ENCODE measurements around the gene COQ9. TPM values are rescaled to one million over a fixed set of nuclear protein-coding genes. Genes with fewer than 3 reads are reported as not detected.

The COQ9 gene
- total and polyA plus RNA-seq, 2 of the 4 experiments (the other 2 are of a cell fraction): 57.9 to 58.5 TPM

- intact Hi-C loops (cut with micrococcal nuclease) (no loop called here), dilution Hi-C loops (cut with HindIII; ENCODE audit: low sequenced_read_pairs, unreplicated experiment) (no loop called here), in situ Hi-C loops (cut with MboI; ENCODE audit: low sequenced_read_pairs) (no loop called here)
- H3K56ac ChIP-seq (ENCODE audit: extremely low read depth, insufficient read depth, low read length): no peak overlapping the region
- WGBS, 2 experiments (ENCODE audit: extremely low coverage in 2 of 2, insufficient read length in 1 of 2): 70% methylated on average over 2 of the region's 12 CpGs; no CpG with 5 or more reads in 1 of the 2 experiments
- H2BK5ac ChIP-seq (ENCODE audit: low read depth, low read length, poor library complexity, severe bottlenecking): no peak overlapping the region
- H3K9ac ChIP-seq (ENCODE audit: low read depth, low read length): no peak overlapping the region
- POLR2A ChIA-PET (ENCODE audit: unreplicated experiment): no interaction called here
- H2AK9ac ChIP-seq (replicated peaks; ENCODE audit: low read depth, low read length, poor library complexity): no peak overlapping the region
- H3K36me3 ChIP-seq (ENCODE audit: control insufficient read depth, insufficient read depth, low read length): no peaks in the 10 kb centered on the region
- H4K91ac ChIP-seq (ENCODE audit: insufficient read depth, low read depth, low read length): no peak overlapping the region
- DNase-seq (no peak), ATAC-seq (ENCODE audit: low read depth) (no peak)
- no peak overlapping the region for H2BK120ac ChIP-seq (ENCODE audit: low read depth, low read length)
- H4K5ac ChIP-seq (ENCODE audit: low read depth, low read length): no peak overlapping the region
- no peak overlapping the region for H3K4me3 ChIP-seq (ENCODE audit: insufficient read depth, low read depth, low read length)
- no peak overlapping the region for H4K8ac ChIP-seq (ENCODE audit: low read depth in 2 of 2, low read length in 2 of 2)
- H3K4me1 ChIP-seq (ENCODE audit: control insufficient read depth, insufficient read depth, low read length): no peaks in the 10 kb centered on the region
- no peak overlapping the region for H2AFZ ChIP-seq (replicated peaks; ENCODE audit: low read length, poor library complexity)
- no peaks in the 10 kb centered on the region for H3K79me1 ChIP-seq (ENCODE audit: low read depth in 1 of 2, low read length in 2 of 2)
- H3K4me2 ChIP-seq (ENCODE audit: low read depth, low read length): no peak overlapping the region
- H3K9me1 ChIP-seq (ENCODE audit: insufficient read depth, low read length): no peaks in the 10 kb centered on the region
- no peak overlapping the region for H3K27ac ChIP-seq (ENCODE audit: insufficient read depth, low read length)
- H3K27me3 ChIP-seq (ENCODE audit: control insufficient read depth, insufficient read depth, low read length): peaks cover 66% of the 10 kb centered on the region
- no peak for TF ChIP-seq RFX5 (IDR thresholded peaks at IDR 0.05; ENCODE audit: low read depth, low read length)
- TF ChIP-seq SMC3 (IDR thresholded peaks at IDR 0.05; ENCODE audit: low read depth, low read length): no peak
- no peak for TF ChIP-seq ELK1 (IDR thresholded peaks at IDR 0.05; ENCODE audit: borderline replicate concordance, low read depth, low read length)
- TF ChIP-seq POLR2A (IDR thresholded peaks at IDR 0.05; ENCODE audit: low read depth, low read length): no peak
- TF ChIP-seq BHLHE40 (IDR thresholded peaks at IDR 0.05; ENCODE audit: low read depth, low read length): no peak
- no peak for TF ChIP-seq MAFK (IDR thresholded peaks at IDR 0.05; ENCODE audit: low read depth, low read length)
- TF ChIP-seq USF2 (IDR thresholded peaks at IDR 0.05; ENCODE audit: low read depth, low read length): no peak
- no peak for TF ChIP-seq RAD21 (IDR thresholded peaks at IDR 0.05; ENCODE audit: low read length)
- no peak for TF ChIP-seq NFE2L2 (IDR thresholded peaks at IDR 0.05; ENCODE audit: low read depth, low read length)
- no peak for TF ChIP-seq CEBPB (IDR thresholded peaks at IDR 0.05; ENCODE audit: low read depth, low read length)
- TF ChIP-seq MAZ (IDR thresholded peaks at IDR 0.05; ENCODE audit: borderline replicate concordance, low read depth, low read length): no peak
- TF ChIP-seq FOS (IDR thresholded peaks at IDR 0.05; ENCODE audit: low read depth, low read length): no peak
- no peak for TF ChIP-seq MXI1 (IDR thresholded peaks at IDR 0.05; ENCODE audit: borderline replicate concordance, low read depth, low read length)
- TF ChIP-seq RCOR1 (IDR thresholded peaks at IDR 0.05; ENCODE audit: insufficient replicate concordance, low read length): no peak
- no peak for TF ChIP-seq CHD1 (IDR thresholded peaks at IDR 0.05; ENCODE audit: low read depth, low read length)
- no peak for TF ChIP-seq CTCF (conservative IDR thresholded peaks at IDR 0.05; ENCODE audit: low read depth, low read length)
- no peaks in the 10 kb centered on the region for H3K9me3 ChIP-seq (ENCODE audit: control insufficient read depth, insufficient read depth, low read length)
- no peak overlapping the region for H3K14ac ChIP-seq (replicated peaks; ENCODE audit: low read depth, low read length)
- CTCF ChIA-PET: no interaction called here
- no peak overlapping the region for H3K23ac ChIP-seq (ENCODE audit: low read depth, low read length)
- no peak overlapping the region for H2BK20ac ChIP-seq (ENCODE audit: low read depth, low read length)
- no peak overlapping the region for H2AK5ac ChIP-seq (ENCODE audit: low read depth, low read length)
- no peak overlapping the region for H2BK15ac ChIP-seq (ENCODE audit: low read depth, low read length)
- no peak overlapping the region for H3K18ac ChIP-seq (ENCODE audit: low read depth, low read length)
- no TSS peak for BruUV-seq (replicated peaks)
- no peak overlapping the region for H3K4ac ChIP-seq (ENCODE audit: low read depth, low read length)
- H4K20me1 ChIP-seq (ENCODE audit: insufficient read depth, low read length): no peaks in the 10 kb centered on the region
Measured at GRCh38 chr16:57502048-57502775, 54.9 kb downstream of the COQ9 start.
